HEK293T (cell line): ENCODE data around the gene FOXN4.

Experiments used
- ARNT ChIP-seq: fragments of 450-650 bp; IDR thresholded peaks from 2 replicates; pipeline ENCODE4 v1.6.1; 2017; ENCODE audit warnings: mild to moderate bottlenecking
- ELF4 ChIP-seq: fragments of 450-650 bp; IDR thresholded peaks from 2 replicates; pipeline ENCODE4 v1.6.1; 2017; ENCODE audit warnings: antibody characterized with exemption
- FOXA1 ChIP-seq: fragments of 450-650 bp; IDR thresholded peaks from 2 replicates; pipeline ENCODE4 v1.6.1; 2016; ENCODE audit warnings: mild to moderate bottlenecking
- FOXK2 ChIP-seq: fragments of 450-650 bp; IDR thresholded peaks from 2 replicates; pipeline ENCODE4 v1.6.1; 2016; ENCODE audit warnings: mild to moderate bottlenecking
- LEF1 ChIP-seq: fragments of 450-650 bp; IDR thresholded peaks from 2 replicates; pipeline ENCODE4 v1.6.1; 2017; ENCODE audit warnings: mild to moderate bottlenecking, borderline replicate concordance
- NFRKB ChIP-seq: fragments of 450-650 bp; IDR thresholded peaks from 2 replicates; pipeline ENCODE4 v1.6.1; 2016; ENCODE audit warnings: mild to moderate bottlenecking, moderate library complexity
- SP1 ChIP-seq: fragments of 450-650 bp; IDR thresholded peaks from 2 replicates; pipeline ENCODE4 v1.6.1; 2017
- SUZ12 ChIP-seq: fragments of 450-650 bp; IDR thresholded peaks from 2 replicates; pipeline ENCODE4 v1.6.1; 2016; ENCODE audit warnings: mild to moderate bottlenecking
- TF ChIP-seq, protein P1 (sequence below): fragments of 450-650 bp; IDR thresholded peaks from 2 replicates; pipeline ENCODE4 v1.6.1; 2016

DNA sequence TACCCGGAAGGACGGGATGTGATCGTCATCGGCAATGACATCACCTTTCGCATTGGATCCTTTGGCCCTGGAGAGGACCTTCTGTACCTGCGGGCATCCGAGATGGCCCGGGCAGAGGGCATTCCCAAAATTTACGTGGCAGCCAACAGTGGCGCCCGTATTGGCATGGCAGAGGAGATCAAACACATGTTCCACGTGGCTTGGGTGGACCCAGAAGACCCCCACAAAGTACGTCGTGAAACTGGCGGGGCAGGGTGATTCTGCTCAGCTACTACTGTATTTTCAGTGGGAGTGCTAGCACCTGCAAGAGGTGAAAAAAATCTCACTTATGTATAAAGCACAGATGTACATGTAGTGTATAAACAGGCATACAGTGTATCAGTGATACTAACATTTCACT, 62.9 kb downstream of the FOXN4 start:
- TF ChIP-seq SP1 (no peak), SUZ12 (no peak), FOXA1 (no peak), NFRKB (no peak), ELF4 (no peak), FOXK2 (no peak), LEF1 (no peak), ARNT (no peak)
- TF ChIP-seq, protein P1, sequence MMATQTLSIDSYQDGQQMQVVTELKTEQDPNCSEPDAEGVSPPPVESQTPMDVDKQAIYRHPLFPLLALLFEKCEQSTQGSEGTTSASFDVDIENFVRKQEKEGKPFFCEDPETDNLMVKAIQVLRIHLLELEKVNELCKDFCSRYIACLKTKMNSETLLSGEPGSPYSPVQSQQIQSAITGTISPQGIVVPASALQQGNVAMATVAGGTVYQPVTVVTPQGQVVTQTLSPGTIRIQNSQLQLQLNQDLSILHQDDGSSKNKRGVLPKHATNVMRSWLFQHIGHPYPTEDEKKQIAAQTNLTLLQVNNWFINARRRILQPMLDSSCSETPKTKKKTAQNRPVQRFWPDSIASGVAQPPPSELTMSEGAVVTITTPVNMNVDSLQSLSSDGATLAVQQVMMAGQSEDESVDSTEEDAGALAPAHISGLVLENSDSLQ = no peak
